Epithelial cell of proximal tubule (primary cell): ENCODE data around the gene SORBS2. TPM values are rescaled to one million over a fixed set of nuclear protein-coding genes. Genes with fewer than 3 reads are reported as not detected.

Source experiments
- DNase-seq: peaks from one replicate; pipeline ENCODE4 v3.0.0-alpha.2; 2011; ENCODE audit warnings: low read depth
- H3K4me3 ChIP-seq: 2 replicates; pipeline ENCODE4 v1.5.1; 2011; ENCODE audit warnings: low read depth, mild to moderate bottlenecking, low read length
- total RNA-seq: library from RNA; depleted of rRNA; stranded (reverse); fragments of >200 nt; gene quantifications from 2 replicates; pipeline ENCODE4 v1.2.3, GENCODE V29; 2015
- TF ChIP-seq, protein P1 (sequence below): conservative IDR thresholded peaks from 2 replicates; pipeline ENCODE4 v1.5.1; 2012; ENCODE audit warnings: low read depth, mild to moderate bottlenecking, low read length

SORBS2 gene
- total RNA-seq, 1 donor from 2014 or later, result 11.6 TPM

DNA sequence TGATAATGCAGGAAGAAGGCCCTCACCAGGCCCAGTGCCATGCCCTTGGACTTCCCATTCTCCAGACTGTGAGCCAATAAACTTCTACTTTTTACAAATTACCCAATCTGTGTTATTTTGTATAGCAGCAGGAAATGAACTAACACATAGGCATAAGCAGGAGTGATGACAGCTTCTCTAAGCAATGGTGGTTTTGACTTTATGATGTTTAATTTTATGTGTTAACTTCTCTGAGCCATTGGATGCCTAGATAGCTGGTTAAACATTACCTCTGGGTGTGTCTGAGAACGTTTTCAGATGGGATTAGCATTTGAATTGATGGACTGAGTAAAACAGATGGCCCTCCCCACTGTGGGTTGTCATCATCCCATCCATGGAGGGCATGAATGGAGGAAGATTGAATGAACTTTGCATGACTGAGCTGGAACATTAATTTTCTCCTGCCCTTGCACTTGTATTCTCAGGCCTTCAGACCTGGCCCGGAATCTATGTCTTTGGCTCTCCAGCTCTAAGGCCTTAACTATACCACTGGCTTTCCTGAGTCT lies 262.8 kb downstream of the SORBS2 start:
- no peak for DNase-seq
- no peak overlapping the region for H3K4me3 ChIP-seq
- TF ChIP-seq, protein P1, sequence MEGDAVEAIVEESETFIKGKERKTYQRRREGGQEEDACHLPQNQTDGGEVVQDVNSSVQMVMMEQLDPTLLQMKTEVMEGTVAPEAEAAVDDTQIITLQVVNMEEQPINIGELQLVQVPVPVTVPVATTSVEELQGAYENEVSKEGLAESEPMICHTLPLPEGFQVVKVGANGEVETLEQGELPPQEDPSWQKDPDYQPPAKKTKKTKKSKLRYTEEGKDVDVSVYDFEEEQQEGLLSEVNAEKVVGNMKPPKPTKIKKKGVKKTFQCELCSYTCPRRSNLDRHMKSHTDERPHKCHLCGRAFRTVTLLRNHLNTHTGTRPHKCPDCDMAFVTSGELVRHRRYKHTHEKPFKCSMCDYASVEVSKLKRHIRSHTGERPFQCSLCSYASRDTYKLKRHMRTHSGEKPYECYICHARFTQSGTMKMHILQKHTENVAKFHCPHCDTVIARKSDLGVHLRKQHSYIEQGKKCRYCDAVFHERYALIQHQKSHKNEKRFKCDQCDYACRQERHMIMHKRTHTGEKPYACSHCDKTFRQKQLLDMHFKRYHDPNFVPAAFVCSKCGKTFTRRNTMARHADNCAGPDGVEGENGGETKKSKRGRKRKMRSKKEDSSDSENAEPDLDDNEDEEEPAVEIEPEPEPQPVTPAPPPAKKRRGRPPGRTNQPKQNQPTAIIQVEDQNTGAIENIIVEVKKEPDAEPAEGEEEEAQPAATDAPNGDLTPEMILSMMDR, result no peak

DNA sequence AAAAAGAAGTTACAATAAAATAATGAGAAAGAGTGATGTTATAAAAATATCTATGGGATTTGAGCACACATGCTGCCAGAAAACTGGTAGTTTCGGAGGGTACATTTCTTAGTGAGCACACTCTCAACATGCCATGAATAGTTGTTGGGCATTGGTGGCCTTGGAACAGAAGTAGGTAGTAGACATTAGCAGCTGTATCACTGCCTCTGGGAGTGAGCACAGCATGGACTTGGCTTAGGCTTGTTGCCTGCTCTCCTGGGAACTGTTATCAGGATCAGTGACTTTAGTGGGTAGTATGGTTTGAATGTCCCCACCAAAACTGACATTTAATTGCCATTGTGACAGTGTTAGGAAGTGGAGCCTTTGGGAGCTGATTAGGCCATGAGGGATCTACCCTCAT lies 263.4 kb downstream of the SORBS2 start:
- TF ChIP-seq, protein P1, result no peak
- no peak overlapping the region for H3K4me3 ChIP-seq
- no peak for DNase-seq

DNA sequence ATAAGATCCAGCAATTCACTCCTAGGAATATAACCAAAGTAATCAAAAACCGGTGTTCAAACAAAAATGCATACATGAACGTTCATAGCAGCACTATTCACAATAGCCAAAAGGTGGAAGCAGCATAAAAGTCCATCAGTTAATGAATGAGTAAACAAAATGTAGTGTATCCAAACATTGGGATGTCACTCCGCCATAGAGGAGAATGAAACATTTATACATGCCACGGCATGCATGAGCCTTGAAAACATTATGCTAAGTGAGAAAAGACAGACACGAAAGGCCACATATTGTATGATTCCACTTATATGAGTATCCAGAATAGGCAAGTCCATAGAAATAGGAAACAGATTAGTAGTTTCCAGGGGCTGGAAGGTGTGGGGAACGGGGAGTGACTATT lies 265.7 kb downstream of the SORBS2 start:
- TF ChIP-seq, protein P1, result no peak
- no peak for DNase-seq
- no peak overlapping the region for H3K4me3 ChIP-seq

DNA sequence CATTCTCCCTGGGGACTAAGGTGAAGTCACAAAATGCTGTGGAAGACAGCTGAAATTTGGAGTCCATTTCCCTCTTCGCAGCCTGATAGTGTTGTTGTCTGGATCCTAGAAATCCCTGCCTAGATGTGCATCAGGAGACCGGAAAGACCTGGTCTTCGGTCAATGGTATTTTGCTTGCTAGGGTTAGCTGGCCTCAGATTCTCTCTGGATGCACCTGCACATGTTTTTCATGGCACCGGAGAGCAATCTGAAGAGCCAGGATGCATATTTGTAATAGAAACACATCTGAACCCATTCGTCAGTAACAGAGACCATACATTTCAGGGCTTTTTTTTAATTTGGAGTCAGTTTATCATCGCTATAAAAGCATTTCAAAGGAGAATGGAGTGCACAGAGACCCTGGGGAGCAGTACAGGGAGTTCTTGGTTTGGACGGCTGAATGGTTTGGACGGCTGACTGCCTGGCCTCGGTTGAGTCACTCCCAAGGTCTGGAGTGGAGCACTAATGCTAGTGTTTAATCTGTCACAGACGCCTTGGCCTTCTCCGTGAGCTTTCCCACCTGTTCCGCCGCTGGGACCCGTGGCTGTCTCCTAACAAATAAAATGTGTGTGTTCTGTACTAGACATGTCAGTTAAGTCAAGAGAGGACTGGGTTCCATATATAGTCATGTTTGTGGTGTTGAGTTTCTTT lies 269.2 kb downstream of the SORBS2 start:
- TF ChIP-seq, protein P1, result no peak
- peak; percentile 26 for DNase-seq
- no peak overlapping the region for H3K4me3 ChIP-seq

DNA sequence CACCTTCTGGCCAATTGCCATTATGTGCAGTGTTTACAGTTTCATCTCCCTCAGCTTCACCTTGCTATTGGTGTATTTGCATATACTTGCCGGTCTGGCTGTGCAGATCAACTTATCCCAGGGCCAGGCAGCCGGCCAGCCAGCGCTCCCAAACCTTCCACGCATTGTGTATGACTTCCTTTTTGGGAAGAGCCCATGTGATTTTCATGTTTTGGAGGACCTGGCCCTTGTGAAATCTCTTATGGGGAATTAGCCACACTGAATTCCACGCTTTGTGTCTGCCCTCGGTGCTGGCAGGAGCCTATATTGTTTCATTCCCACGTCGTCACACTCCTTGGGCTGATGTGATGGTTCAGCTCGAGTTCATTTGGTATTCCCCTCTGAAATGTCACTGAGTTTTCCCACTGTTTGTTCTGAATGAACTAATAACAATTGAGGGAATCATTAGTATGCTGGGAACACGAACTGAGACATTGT lies 270.7 kb downstream of the SORBS2 start:
- TF ChIP-seq, protein P1, result no peak
- peak; percentile 57 for DNase-seq
- no peak overlapping the region for H3K4me3 ChIP-seq

DNA sequence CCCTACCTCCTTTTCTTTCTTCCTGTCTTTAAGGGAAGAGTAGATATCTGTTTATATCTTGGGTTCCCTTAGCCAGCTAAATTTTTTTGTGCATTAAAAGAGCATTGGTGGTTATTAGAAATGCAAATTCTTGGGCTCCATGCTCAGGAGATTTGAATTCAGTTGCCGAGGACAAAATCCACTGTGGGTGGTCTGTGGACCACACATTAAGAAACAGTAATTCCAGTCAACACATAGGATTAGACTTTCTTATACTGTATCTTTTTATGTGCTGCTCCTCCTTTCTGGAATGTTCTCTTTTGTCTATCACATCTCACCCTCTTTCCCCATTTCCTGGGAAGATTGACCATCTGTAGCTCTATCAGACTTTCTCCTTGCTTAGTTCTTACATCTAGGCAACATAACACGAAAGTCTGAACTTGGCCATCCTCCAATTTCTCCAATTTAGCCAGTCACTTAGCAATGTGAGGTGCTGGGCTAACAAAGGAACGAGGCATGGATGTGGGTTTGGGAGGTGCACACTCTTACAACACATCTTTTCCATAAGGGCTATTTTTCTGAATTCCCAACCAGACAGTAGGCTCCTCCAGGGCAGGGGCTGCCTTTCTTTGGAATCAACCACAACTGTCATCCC lies 271.4 kb downstream of the SORBS2 start:
- DNase-seq, result no peak
- no peak overlapping the region for H3K4me3 ChIP-seq
- TF ChIP-seq, protein P1, result no peak

DNA sequence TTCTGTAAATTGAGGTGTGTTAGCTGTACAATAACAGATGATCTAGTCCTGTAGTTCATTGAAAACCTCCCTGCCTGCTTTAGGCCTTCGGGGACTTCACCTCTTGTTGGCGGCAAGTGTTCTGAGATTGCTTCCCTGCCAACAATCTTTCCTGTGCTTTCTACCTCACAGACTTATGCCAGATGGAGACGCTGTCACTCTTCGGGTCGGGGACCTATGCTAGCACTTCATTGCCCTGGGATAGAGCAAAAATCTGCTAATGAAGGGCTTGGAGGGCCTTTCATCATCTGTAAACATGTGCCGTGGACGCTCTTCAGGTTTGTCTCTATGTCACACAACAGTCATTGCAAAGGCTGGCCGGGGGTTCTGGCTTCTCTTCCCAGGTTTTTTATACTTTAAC lies 272.0 kb downstream of the SORBS2 start:
- no peak for DNase-seq
- TF ChIP-seq, protein P1, result no peak
- H3K4me3 ChIP-seq, result no peak overlapping the region
